H1 (cell line): ENCODE data around the gene PARP1.

Source experiments
- ASH2L ChIP-seq: fragments of 200-600, 300-600 bp; sonication (generic); IDR thresholded peaks from one replicate; pipeline ENCODE4 v1.7.1; 2017; ENCODE audit warnings: low read length
- CHD1 ChIP-seq: IDR thresholded peaks from 2 replicates; pipeline ENCODE4 v1.6.1; 2012; ENCODE audit warnings: low read depth, low read length, improper control_type of control experiment
- CTCF ChIP-seq, 3 experiments: IDR thresholded peaks; 1 replicate in 2 of 3; 2 replicates in 1 of 3; pipeline versions ENCODE4 v1.5.1 to v1.6.1; 2011; ENCODE audit warnings: low read length in 3 of 3, mild to moderate bottlenecking in 3 of 3, inconsistent platforms in 2 of 3, low read depth in 1 of 3, moderate library complexity in 1 of 3; ENCODE audit not compliant: insufficient read depth in 1 of 3; ENCODE audit errors: control extremely low read depth in 1 of 3
- EP300 ChIP-seq, 2 experiments: IDR thresholded peaks; 1 replicate in 1 of 2; 2 replicates in 1 of 2; pipeline ENCODE4 v1.6.1; 2011 to 2012; ENCODE audit warnings: low read depth in 2 of 2, low read length in 2 of 2, mild to moderate bottlenecking in 2 of 2, borderline replicate concordance in 1 of 2, inconsistent platforms in 1 of 2, moderate library complexity in 1 of 2
- EZH2 ChIP-seq: fragments of 200-600 bp; sonication (generic); IDR thresholded peaks from 2 replicates; pipeline ENCODE4 v1.7.1; 2012; ENCODE audit warnings: low read depth, mild to moderate bottlenecking, moderate library complexity, low read length, inconsistent platforms; ENCODE audit not compliant: severe bottlenecking
- JUND ChIP-seq: IDR thresholded peaks from 2 replicates; pipeline ENCODE4 v1.6.1; 2011; ENCODE audit warnings: mild to moderate bottlenecking, improper control_type of control experiment, low read length
- PHF8 ChIP-seq: fragments of 200-600 bp; sonication (generic); conservative IDR thresholded peaks from 2 replicates; pipeline ENCODE4 v1.7.1; 2012; ENCODE audit warnings: low read depth, mild to moderate bottlenecking, inconsistent platforms, low read length, moderate library complexity
- POLR2A ChIP-seq, 2 experiments: IDR thresholded peaks; 1 replicate in 1 of 2; 2 replicates in 1 of 2; pipeline ENCODE4 v1.6.1; 2011; ENCODE audit warnings: low read depth in 2 of 2, low read length in 2 of 2, mild to moderate bottlenecking in 2 of 2; ENCODE audit errors: control extremely low read depth in 1 of 2
- RAD21 ChIP-seq, 2 experiments: IDR thresholded peaks in 1 of 2; conservative IDR thresholded peaks in 1 of 2; 2 replicates each; pipeline ENCODE4 v1.6.1; 2011; ENCODE audit warnings: low read depth in 2 of 2, low read length in 2 of 2, improper control_type of control experiment in 1 of 2, inconsistent platforms in 1 of 2, mild to moderate bottlenecking in 1 of 2, moderate library complexity in 1 of 2
- SIRT6 ChIP-seq: IDR thresholded peaks from one replicate; pipeline ENCODE4 v1.7.1; 2012; ENCODE audit warnings: low read length, inconsistent platforms
- ZNF274 ChIP-seq: IDR thresholded peaks from 2 replicates; pipeline ENCODE4 v1.7.0; 2012; ENCODE audit warnings: low read length, borderline replicate concordance; ENCODE audit errors: extremely low read depth

GRCh38 chr1:226364901-226365565 is 42.9 kb downstream of the PARP1 start:
- TF ChIP-seq RAD21 (IDR thresholded peaks at IDR 0.05 in 1 of 2, conservative IDR thresholded peaks at IDR 0.05 in 1 of 2; ENCODE audit: low read depth in 2 of 2, low read length in 2 of 2) (no peak), EZH2 (no peak), PHF8 (no peak), JUND (no peak), CTCF (IDR thresholded peaks at IDR 0.05; ENCODE audit: control extremely low read depth in 1 of 3, insufficient read depth in 1 of 3, low read depth in 1 of 3, low read length in 3 of 3) (no peak), EP300 (IDR thresholded peaks at IDR 0.05; ENCODE audit: borderline replicate concordance in 1 of 2, low read depth in 2 of 2, low read length in 2 of 2) (no peak), ZNF274 (no peak), CHD1 (no peak), POLR2A (IDR thresholded peaks at IDR 0.05; ENCODE audit: control extremely low read depth in 1 of 2, low read depth in 2 of 2, low read length in 2 of 2) (no peak), SIRT6 (no peak), ASH2L (no peak)
